GM19324 (cell line): Measurements from ENCODE around the gene PTPRJ.
A peak's percentile ranks its signal among the peaks of the same experiment; 100 is the strongest.
"Not testable (repeated sequence)": the region's sequence is repeated elsewhere in the genome, so short reads cannot be mapped to it uniquely, and the experiment has no call there.

ENCODE experiments used
- ATAC-seq: cut with Tn5 transposase; IDR thresholded peaks from one replicate; pipeline ENCODE4 v1.9.1; 2021; ENCODE audit warnings: mild to moderate bottlenecking, moderate library complexity; ENCODE audit not compliant: unreplicated experiment, low FRiP score

PTPRJ gene

DNA sequence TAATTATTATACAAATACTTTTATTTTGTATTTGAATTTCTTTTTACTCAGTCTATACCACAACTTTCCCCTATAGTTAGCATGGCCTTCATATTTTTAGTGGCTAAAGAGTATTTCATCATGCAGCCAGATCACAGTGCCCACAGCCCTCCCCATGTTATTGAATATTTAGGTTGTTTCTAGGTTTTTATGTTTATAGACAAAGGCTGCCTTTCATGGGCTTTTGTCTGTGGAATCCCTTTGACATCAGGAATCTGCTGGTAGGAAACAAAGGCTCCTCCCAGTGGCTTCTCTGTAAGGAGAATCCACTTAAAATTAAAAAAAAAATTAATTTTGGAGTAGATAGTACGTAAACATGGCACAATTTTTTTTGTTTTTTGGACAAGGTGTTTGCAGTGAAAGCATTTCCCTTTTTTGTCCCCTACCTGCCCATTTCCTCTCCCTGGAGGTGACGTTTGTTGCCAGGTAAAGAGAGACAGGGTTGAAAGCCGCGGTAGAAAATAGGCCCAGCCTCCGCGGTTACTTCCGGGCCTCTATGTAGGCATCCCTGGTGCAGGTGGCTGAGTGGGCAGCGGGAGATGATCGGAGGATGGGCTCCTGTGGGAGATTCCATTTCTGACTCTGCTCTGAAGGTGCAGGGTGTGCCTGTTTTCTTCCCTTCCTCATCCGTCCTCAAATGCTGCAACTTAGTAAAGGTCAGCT lies 154.0 kb downstream of the PTPRJ start:
- no peak for ATAC-seq

GRCh38 chr11:48138222-48138621 lies 157.9 kb downstream of the PTPRJ start:
- ATAC-seq = no peak

DNA sequence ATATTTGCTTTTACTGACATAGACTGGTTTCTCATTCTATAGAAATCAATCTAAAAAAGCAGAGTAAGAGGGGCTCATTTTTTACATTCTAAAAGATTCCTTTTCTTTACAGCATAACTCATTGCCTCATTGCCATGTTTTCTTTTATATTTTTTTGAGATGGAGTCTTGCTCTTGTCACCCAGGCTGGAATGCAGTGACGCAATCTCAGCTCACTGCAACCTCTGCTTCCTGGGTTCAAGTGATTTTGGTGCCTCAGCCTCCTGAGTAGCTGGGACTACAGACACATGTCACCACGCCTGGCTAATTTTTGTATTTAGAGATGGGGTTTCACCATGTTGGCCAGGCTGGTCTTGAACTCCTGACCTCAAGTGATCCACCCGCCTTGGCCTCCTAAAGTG lies 159.5 kb downstream of the PTPRJ start:
- ATAC-seq = not testable (repeated sequence)

GRCh38 chr11:48141475-48142122 lies 161.2 kb downstream of the PTPRJ start:
- ATAC-seq = no peak

- ATAC-seq = no peak
These were observed 162.5 kb downstream of the PTPRJ start for GRCh38 chr11:48142889-48143288.

DNA sequence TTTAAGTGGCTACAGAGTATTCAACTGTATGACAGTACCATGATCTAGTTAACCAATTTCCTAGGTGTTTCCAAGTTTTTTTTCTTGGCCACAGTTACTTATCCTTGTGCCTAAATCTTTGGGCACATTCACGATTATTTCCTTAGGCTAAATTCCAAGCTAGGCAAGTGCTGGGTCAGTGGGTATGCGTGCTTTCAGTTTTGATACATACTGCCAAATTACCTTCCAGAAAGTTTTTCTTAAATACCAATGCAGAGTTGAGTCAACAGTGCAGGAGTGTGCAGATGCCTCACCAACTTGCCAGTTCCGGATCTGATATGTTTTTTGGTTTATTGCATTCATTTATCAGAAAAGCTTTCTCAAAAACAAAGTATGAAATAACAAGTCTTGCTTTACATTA lies 168.4 kb downstream of the PTPRJ start:
- ATAC-seq = no peak

GRCh38 chr11:48150213-48150612 lies 169.9 kb downstream of the PTPRJ start:
- ATAC-seq = no peak

DNA sequence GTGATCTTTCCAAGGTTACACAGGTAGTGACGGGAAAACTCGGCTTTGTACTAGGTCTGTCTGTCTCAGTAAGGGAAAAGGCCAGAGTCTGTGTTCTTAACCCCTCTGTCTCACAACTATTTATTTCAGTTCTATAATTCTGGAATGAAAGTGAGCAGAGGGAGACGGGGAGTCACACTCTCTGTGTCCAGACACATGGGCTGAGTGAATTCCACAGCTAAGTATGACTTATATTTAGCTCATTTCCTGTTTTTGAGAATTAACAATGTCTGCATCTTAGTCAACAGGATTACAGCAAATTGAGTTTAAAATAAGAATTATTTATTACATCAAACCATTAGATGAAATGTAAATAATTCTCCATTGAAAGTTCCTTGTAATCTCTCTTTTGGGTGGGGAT lies 173.8 kb downstream of the PTPRJ start:
- no peak for ATAC-seq

DNA sequence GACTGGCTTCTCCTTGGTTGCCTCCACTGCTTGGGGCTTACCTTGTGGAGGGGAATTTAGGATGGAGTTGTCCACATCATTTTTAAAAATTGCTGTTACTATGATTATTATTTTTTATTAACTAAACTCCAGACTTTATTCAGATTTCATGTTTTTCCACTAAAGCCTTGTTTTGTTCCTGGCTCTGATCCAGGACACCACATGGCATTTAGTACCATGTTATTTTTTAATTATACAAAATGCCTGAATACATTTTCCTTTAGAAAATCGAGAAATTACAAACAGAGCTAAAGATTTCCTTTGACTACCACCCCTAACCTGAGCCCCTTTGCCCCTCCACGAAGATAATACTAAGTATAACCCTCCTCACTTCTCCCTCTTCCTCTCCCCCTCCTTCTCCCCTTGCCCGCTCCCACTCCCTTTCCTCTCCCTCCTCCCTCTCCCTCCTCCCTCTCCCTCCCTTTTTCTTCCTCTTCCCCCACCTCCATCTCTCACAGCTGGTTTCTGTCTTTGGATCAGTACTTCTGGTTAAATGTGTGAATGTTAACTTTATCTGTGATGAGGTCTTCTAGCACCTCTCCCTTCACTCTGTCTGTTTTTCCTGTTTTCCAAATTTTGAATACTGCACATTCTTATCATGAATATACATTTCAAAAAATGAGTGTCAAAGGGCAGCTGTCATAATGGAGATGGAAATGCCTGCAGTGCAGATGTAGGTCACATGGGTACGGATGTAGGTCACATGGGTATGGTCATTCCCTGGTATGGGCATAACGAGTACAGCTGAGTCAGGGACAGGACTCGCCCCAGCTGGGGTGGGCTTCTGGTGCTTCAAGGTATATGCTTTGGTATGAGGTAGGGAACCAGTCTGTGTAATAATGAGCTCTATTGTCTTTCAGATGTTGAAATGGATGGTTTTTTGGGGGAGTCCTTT lies 181.9 kb downstream of the PTPRJ start:
- no peak for ATAC-seq

DNA sequence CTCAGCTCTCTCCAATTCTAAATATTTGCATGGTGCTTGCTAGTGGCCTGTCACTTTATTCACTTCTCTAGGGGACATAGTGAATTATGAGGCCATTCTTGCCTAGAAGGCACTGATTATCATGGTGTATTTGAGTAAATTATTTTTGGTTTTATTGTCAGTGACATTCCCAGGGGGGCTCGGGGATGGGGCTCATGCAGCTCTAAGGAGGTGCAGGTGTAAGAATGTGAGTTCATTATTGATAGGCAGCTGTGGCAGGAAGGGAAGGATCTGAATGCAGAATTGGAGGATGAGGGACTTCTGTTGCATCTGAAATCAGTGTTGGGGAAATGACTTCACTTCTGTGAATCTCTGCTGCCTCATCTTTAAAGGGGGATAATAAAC lies 182.5 kb downstream of the PTPRJ start:
- ATAC-seq = no peak

GRCh38 chr11:48163360-48164100 lies 183.2 kb downstream of the PTPRJ start:
- no peak for ATAC-seq

DNA sequence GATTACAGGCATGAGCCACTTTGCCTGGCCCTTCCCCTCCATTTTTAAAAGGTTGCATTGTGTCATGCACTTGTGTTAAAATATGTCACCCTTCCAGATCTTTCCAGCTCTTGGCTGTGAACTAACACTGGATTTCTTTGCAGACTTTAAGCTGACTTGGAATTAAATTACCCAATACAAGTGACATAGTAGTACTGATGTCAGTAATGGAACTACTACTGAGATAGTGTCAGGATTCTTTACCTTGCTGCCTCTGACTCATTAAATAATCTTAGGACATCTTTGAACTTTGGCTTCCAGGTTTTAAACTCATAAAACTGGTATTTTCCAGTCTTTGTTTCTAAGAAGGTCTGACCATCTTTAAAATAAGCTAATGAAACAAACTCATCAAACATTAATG lies 184.5 kb downstream of the PTPRJ start:
- no peak for ATAC-seq

- no peak for ATAC-seq
These were observed 185.1 kb downstream of the PTPRJ start for GRCh38 chr11:48165426-48165825.

- no peak for ATAC-seq
These were observed 187.0 kb downstream of the PTPRJ start for GRCh38 chr11:48167380-48167779.

DNA sequence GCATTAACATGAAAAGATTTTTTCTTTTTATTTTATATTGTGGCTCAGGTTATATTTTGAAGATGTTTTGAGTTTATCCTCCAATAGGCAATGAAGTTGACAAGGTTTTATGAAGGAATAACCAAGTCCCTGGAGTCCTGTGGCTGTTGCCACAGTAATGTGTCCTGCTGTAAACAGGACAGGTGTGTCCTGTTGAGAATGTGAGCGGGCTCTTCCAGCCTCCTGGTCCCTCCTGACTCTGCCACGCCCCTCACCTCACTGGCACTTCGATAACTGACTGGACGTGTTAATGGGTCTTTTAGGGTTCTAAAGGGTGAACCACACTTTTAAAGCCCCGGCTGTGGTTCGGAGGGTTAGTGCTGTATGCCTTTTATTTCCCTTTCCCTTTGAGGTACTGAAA lies 188.5 kb downstream of the PTPRJ start:
- ATAC-seq = no peak

DNA sequence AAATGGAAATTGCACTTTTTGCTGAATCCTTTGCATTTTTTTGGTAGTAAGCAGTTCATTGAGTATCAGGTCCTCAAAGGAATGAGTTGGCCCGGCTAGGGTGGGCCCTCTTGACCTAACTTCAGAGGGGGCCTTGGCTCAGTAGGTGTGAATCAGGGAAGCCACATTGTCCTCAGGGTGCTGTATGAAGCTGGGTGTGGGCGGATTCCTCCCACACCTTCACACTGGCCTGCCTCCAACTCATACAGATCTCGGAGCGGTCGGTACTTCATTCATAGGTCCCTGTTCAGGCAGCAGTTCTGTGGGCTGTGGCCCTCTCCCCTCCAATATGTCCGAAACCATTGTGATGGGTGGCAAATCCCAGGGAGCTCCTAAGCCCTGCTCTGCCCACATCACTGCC lies 188.9 kb downstream of the PTPRJ start:
- no peak for ATAC-seq

- no peak for ATAC-seq
These were observed 189.4 kb downstream of the PTPRJ start for GRCh38 chr11:48169717-48170116.

DNA sequence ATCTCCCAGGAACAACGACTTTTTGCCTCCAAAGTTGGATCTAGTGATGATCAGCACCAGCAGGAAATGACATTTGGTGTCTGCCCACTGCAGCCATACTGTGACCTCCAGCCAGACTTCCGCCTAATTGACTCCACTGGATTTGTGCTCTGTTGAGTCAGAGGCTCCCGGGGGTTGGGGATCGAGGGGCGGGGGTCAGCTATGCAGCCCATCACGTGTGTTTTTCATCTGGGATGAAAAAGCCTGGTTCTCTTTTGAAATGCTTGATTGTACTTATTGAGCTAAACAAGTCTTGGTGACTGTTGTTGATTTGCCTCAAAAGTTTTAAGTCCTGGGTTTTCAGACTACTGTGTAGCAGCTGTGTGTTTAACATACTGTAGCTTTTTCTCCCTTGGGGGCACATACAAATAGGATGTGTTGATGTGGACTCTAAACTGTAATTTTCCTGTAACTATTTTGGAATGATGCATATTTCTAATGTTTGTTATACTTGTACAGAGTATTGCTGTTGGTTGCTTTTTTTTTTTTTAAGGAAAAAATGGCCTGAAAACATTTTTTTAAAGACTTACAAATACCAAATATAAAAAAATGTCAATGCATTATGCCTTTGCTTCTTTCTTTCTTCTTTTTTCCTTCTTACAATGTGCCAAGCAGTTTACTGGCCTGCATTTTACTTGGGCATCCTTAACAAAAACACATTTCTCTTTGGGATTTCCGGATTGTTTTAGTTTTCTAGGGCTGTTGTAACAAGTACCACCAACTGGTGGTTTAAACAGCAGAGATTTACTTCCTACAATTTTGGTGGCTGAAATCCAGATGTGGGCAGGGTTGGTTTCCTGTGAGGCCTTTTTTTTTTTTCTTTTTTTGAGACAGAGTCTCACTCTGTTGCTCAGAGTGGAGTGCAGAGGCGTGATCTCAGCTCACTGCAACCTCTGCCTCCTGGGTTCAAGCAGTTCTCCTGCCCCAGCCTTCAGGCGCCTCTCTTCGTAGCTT lies 190.2 kb downstream of the PTPRJ start:
- ATAC-seq = no peak

GRCh38 chr11:48172818-48173609 lies 192.7 kb downstream of the PTPRJ start:
- peak; percentile 57 for ATAC-seq
